HG02973 (cell line): ENCODE measurements around the gene ESF1.

Experiments used
- ATAC-seq: cut with Tn5 transposase; IDR thresholded peaks from one replicate; pipeline ENCODE4 v1.9.1; 2021; ENCODE audit warnings: moderate library complexity; ENCODE audit not compliant: unreplicated experiment

Gene ESF1, protein sequence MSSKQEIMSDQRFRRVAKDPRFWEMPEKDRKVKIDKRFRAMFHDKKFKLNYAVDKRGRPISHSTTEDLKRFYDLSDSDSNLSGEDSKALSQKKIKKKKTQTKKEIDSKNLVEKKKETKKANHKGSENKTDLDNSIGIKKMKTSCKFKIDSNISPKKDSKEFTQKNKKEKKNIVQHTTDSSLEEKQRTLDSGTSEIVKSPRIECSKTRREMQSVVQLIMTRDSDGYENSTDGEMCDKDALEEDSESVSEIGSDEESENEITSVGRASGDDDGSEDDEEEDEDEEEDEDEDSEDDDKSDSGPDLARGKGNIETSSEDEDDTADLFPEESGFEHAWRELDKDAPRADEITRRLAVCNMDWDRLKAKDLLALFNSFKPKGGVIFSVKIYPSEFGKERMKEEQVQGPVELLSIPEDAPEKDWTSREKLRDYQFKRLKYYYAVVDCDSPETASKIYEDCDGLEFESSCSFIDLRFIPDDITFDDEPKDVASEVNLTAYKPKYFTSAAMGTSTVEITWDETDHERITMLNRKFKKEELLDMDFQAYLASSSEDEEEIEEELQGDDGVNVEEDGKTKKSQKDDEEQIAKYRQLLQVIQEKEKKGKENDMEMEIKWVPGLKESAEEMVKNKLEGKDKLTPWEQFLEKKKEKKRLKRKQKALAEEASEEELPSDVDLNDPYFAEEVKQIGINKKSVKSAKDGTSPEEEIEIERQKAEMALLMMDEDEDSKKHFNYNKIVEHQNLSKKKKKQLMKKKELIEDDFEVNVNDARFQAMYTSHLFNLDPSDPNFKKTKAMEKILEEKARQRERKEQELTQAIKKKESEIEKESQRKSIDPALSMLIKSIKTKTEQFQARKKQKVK

GRCh38 chr20:13784893-13785715 is at the start of gene ESF1, which contains the start of gene NDUFAF5:
Gene ESF1 (minus strand): TSS chr20:13784919. CDS start chr20:13783140, 1,779 bp downstream.
Gene NDUFAF5 (plus strand): TSS chr20:13785028. CDS start chr20:13785069, 41 bp downstream.
- peak; percentile 92 for ATAC-seq

DNA sequence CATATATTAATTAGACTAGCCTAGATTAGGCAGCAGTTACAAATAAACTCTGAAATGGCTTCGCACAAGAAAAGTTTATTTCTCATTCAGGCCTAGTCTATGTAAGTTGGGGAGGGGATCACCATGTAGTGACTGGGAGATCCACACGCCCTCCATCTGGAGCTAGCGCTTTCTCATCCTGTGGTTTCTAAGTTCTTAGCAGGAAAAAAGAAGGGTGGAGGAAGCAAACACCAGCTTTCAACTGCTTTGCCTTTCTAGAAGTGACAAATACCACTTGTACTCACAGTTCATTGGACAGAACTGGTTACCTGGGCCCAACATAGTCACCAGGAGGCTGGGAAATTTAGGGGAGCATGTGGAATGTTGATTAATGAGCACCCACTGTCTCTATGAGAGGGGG is 46.8 kb upstream of the ESF1 start:
- ATAC-seq = no peak

GRCh38 chr20:13825465-13825864 is 40.7 kb upstream of the ESF1 start:
- no peak for ATAC-seq

- ATAC-seq = no peak
Observed at GRCh38 chr20:13824459-13824858, 39.7 kb upstream of the ESF1 start.

DNA sequence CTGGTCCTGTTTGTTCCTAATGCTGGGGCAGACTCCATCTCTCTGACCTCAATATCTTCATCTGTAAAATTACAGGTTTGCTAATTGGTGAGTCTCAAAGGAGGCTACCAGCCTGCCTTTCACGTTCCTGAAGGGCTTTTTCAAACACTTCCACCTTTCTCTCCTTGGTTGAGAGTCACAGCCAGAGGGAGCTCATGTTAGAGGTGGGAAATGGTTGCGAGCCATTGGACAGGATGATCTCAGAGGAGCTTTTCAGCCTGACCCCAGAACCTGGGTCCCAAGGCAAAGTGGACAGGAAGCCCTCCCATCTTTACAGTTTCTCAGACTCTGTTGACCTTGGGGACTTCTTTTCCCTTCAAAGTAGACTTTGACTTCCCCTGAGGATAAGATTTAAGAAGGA is 37.7 kb upstream of the ESF1 start:
- no peak for ATAC-seq

DNA sequence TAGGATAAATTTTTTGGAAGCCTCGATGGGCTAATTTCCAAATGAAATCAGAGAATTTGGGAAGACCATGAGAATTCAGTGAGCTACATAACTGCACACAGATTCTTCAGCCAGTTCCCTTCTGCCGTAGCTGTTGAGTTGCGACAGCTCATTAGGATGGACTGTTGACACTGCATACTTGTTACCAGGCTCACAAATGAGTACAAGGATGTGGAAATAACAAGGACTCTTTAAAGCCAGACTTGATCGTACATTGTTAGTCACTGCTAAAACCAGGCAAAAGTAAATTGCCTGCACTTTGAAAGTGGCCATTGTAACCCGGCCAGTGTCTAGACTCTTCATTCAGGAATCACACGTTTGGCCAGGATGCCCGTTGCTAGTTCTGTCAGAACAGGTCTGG is 37.2 kb upstream of the ESF1 start:
- no peak for ATAC-seq

GRCh38 chr20:13819885-13820645 is 35.3 kb upstream of the ESF1 start:
- peak; percentile 86 for ATAC-seq

- no peak for ATAC-seq
Observed at GRCh38 chr20:13817342-13817741, 32.6 kb upstream of the ESF1 start.

DNA sequence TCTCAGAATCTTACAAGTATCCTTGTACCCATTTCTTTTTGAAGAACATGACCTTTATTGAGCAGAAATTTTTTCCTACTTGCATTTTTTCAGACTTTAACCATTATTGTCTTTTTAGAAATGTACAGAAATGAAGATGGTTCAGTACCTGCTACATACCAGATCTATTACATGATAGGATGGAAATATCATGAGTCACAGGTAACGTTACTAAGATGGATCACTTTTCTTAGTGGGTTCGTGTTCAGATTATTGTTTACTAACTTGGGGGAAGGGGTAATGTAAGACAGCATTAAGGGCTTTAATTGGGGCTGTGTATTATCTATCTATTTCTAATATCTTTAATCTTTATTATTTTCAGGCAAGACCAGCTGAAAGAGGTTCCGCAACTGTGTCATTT is 32.0 kb upstream of the ESF1 start:
- no peak for ATAC-seq

- ATAC-seq = no peak
Observed at GRCh38 chr20:13814672-13815071, 30.0 kb upstream of the ESF1 start.

- no peak for ATAC-seq
Observed at GRCh38 chr20:13813910-13814309, 29.2 kb upstream of the ESF1 start.

- ATAC-seq = no peak
Observed at GRCh38 chr20:13810446-13810845, 25.7 kb upstream of the ESF1 start.

DNA sequence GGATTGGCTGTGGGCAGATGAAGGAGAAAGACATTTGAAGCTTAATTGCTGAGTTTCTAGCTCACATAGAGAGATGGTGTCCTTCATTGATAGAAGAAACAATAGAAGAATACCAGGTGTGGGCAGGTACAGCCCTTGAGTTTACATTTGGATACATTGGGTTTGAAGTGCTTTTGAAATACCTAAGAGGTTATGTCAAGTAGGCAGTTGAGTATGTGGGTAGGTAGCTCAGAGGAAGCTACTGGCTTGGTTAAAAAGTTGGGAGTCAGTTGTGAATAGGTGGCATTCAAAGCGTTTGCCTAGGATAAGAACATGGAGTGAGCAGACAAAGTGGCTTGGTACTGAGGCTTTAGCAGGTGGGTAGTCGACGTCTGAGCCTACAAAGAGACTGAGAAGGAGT is 25.1 kb upstream of the ESF1 start:
- ATAC-seq = no peak

- no peak for ATAC-seq
Observed at GRCh38 chr20:13809373-13809772, 24.7 kb upstream of the ESF1 start.

GRCh38 chr20:13800728-13801134 is 16.0 kb upstream of the ESF1 start:
- ATAC-seq = no peak

- ATAC-seq = no peak
Observed at GRCh38 chr20:13799974-13800373, 15.3 kb upstream of the ESF1 start.

DNA sequence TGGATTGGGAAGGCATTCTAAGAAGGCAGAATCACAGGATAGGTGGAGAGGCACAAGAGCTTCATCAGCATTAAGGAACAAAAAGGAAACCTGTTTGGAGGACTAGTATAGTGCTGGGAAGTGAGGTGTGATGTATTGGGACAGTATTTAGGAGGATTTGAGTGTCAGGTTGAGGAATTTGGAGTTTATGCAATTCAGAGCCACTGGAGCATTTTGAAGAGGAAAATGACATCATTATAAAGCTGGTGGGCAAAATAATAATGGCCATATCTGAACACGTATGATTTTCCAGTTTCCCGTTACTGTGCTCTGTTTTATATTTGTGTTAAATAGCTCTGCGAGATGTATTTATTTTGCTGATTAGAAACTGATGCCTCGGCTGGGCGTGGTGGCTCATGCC is 14.3 kb upstream of the ESF1 start:
- no peak for ATAC-seq

DNA sequence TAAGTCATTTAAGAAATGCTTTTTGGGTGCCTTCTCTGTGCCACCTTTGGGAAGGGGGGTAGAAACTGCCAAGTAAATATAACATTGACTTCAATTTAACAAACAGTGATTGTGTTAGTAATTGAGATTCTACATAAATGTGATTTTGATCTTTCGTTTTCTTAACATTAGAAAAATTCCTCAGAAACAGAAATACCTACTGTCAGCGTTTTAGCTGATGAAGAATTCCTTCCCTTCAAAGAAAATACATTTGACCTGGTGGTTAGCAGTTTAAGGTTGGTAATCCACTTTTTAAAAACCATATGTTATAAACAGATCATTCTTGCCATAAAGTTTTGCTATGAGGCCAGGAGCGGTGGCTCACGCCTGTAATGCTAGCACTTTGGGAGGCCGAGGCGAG is 9.9 kb upstream of the ESF1 start:
- ATAC-seq = no peak

GRCh38 chr20:13793001-13793400 is 8.3 kb upstream of the ESF1 start:
- ATAC-seq = no peak
